GM12878 (cell line): Measurements from ENCODE around the gene LAIR1. TPM values are rescaled to one million over a fixed set of nuclear protein-coding genes. Genes with fewer than 3 reads are reported as not detected.

Experiments
- ATAC-seq: fragments of 200-7000 bp; cut with Tn5 transposase; 3 replicates; pipeline ENCODE4 v1.9.1; 2020; ENCODE audit warnings: mild to moderate bottlenecking, moderate library complexity
- BruUV-seq: library from RNA; stranded (reverse); fragments of 400-500 nt; replicated peaks from 2 replicates; lab custom pipeline; 2021; lab: Mats Ljungman, UMichigan
- CTCF ChIA-PET: fragments of 300-600 bp; sonication (Branson Sonifier 250); formaldehyde crosslinking; extraction: SDS; loops from one replicate; lab custom pipeline; 2021; ENCODE audit warnings: inconsistent platforms; lab: Yijun Ruan, JAX
- POLR2A ChIA-PET: fragments of 350-600 bp; formaldehyde crosslinking; extraction: SDS; loops from one replicate; lab custom pipeline; 2021; ENCODE audit warnings: inconsistent platforms; lab: Charles Lee
- RAD21 ChIA-PET: fragments of 300-600 bp; sonication (Branson Sonifier 250); formaldehyde crosslinking; loops from one replicate; lab custom pipeline; 2023; ENCODE audit warnings: antibody characterized with exemption; ENCODE audit not compliant: unreplicated experiment; lab: Charles Lee
- SMC1A ChIA-PET: fragments of 300-600 bp; sonication (Branson Sonifier 250); formaldehyde crosslinking; loops from one replicate; lab custom pipeline; 2023; ENCODE audit not compliant: unreplicated experiment, uncharacterized antibody; lab: Charles Lee
- DNase-seq: peaks from one replicate; pipeline ENCODE4 v3.0.0-alpha.2; 2011; ENCODE audit warnings: low read depth, low spot score
- FAIRE-seq: peaks from 3 replicates; lab custom pipeline; 2011; peaks lifted over from hg19 to GRCh38; lab: Jason Lieb, UNC
- H2AFZ ChIP-seq: 2 replicates; pipeline ENCODE4 v1.6.0; 2011; ENCODE audit warnings: low read depth, low read length, control low read depth; ENCODE audit not compliant: control insufficient read depth
- H3K27ac ChIP-seq: 2 replicates; pipeline ENCODE4 v1.5.1; 2011; ENCODE audit warnings: control low read depth; ENCODE audit not compliant: control insufficient read depth, insufficient read depth
- H3K27me3 ChIP-seq, 2 experiments: replicated peaks in 1 of 2; 2 replicates each; pipeline versions ENCODE4 v1.6.0 to v1.6.1; 2011; ENCODE audit warnings: low read length in 1 of 2; ENCODE audit not compliant: control insufficient read depth in 2 of 2, insufficient read depth in 2 of 2
- H3K36me3 ChIP-seq, 2 experiments: 2 replicates each; pipeline ENCODE4 v1.5.1; 2011; ENCODE audit warnings: low read length in 1 of 2; ENCODE audit not compliant: control insufficient read depth in 2 of 2, insufficient read depth in 2 of 2
- H3K4me1 ChIP-seq: 2 replicates; pipeline ENCODE4 v1.6.1; 2011; ENCODE audit warnings: mild to moderate bottlenecking, low read length, moderate library complexity, mixed read lengths; ENCODE audit not compliant: control insufficient read depth, insufficient read depth
- H3K4me2 ChIP-seq: 2 replicates; pipeline ENCODE4 v1.6.0; 2011; ENCODE audit warnings: control low read depth; ENCODE audit not compliant: control insufficient read depth, insufficient read depth
- H3K4me3 ChIP-seq: fragments of 200-600 bp; sonication (generic); 2 replicates; pipeline ENCODE4 v1.5.1; 2016
- H3K79me2 ChIP-seq: 2 replicates; pipeline ENCODE4 v1.6.0; 2011; ENCODE audit warnings: low read length; ENCODE audit not compliant: control insufficient read depth, insufficient read depth
- H3K9ac ChIP-seq: 2 replicates; pipeline ENCODE4 v1.8.0; 2011; ENCODE audit warnings: low read length, control low read depth, mixed read lengths; ENCODE audit not compliant: control insufficient read depth, insufficient read depth
- H3K9me3 ChIP-seq: replicated peaks from 3 replicates; pipeline ENCODE4 v1.5.1; 2011; ENCODE audit warnings: mild to moderate bottlenecking, low read length; ENCODE audit not compliant: control insufficient read depth, insufficient read depth
- H4K20me1 ChIP-seq: 2 replicates; pipeline ENCODE4 v1.6.0; 2011; ENCODE audit not compliant: control insufficient read depth, insufficient read depth
- BCL11A ChIP-seq: IDR thresholded peaks from 2 replicates; pipeline ENCODE4 v1.6.1; 2011; ENCODE audit warnings: low read depth, low read length
- BHLHE40 ChIP-seq, 2 experiments: fragments of 450-650 bp in 1 of 2; IDR thresholded peaks; 2 replicates each; pipeline ENCODE4 v1.6.1; 2011 to 2017; ENCODE audit warnings: low read depth in 2 of 2, borderline replicate concordance in 1 of 2, improper control_type of control experiment in 1 of 2, low read length in 1 of 2, mild to moderate bottlenecking in 1 of 2
- CREB1 ChIP-seq: IDR thresholded peaks from 2 replicates; pipeline ENCODE4 v1.6.1; 2012; ENCODE audit warnings: low read depth, mild to moderate bottlenecking, inconsistent platforms
- EED ChIP-seq: sonication (generic); IDR thresholded peaks from 2 replicates; pipeline ENCODE4 v1.6.1; 2016; ENCODE audit warnings: antibody characterized with exemption, low read depth
- EGR1 ChIP-seq, 2 experiments: IDR thresholded peaks; 1 replicate in 1 of 2; 2 replicates in 1 of 2; pipeline ENCODE4 v1.6.1; 2011 to 2012; ENCODE audit warnings: low read depth in 2 of 2, low read length in 2 of 2, borderline replicate concordance in 1 of 2, mild to moderate bottlenecking in 1 of 2, moderate library complexity in 1 of 2
- IKZF1 ChIP-seq: fragments of 450-650 bp; conservative IDR thresholded peaks from 2 replicates; pipeline ENCODE4 v1.6.1; 2017; ENCODE audit warnings: antibody characterized with exemption, mild to moderate bottlenecking
- MLLT1 ChIP-seq: fragments of 450-650 bp; IDR thresholded peaks from 2 replicates; pipeline ENCODE4 v1.6.1; 2016; ENCODE audit warnings: mild to moderate bottlenecking
- NFYA ChIP-seq: IDR thresholded peaks from 2 replicates; pipeline ENCODE4 v1.6.1; 2011; ENCODE audit warnings: low read depth, mild to moderate bottlenecking, low read length, improper control_type of control experiment, borderline replicate concordance
- NR2F1 ChIP-seq: fragments of 450-650 bp; conservative IDR thresholded peaks from 2 replicates; pipeline ENCODE4 v1.6.1; 2017; ENCODE audit warnings: mild to moderate bottlenecking
- PBX3 ChIP-seq: IDR thresholded peaks from 2 replicates; pipeline ENCODE4 v1.6.1; 2011; ENCODE audit warnings: mild to moderate bottlenecking, low read depth, low read length, moderate library complexity; ENCODE audit not compliant: insufficient replicate concordance
- SIX5 ChIP-seq: IDR thresholded peaks from 2 replicates; pipeline ENCODE4 v1.6.1; 2011; ENCODE audit warnings: mild to moderate bottlenecking, low read depth, low read length, moderate library complexity; ENCODE audit not compliant: severe bottlenecking
- SPI1 ChIP-seq: IDR thresholded peaks from 2 replicates; pipeline ENCODE4 v1.6.1; 2011; ENCODE audit warnings: low read depth, mild to moderate bottlenecking, low read length, moderate library complexity, borderline replicate concordance; ENCODE audit not compliant: insufficient read depth
- ZNF217 ChIP-seq: fragments of 450-650 bp; IDR thresholded peaks from 2 replicates; pipeline ENCODE4 v1.6.1; 2017; ENCODE audit warnings: antibody characterized with exemption, mild to moderate bottlenecking
- WGBS: methylation state at CpG from one replicate; pipeline ENCODE4 v1.1.6; 2016; ENCODE audit warnings: low lambda C conversion rate; ENCODE audit not compliant: insufficient replicate concordance, insufficient coverage; ENCODE audit errors: missing lambda C conversion rate; 5-methylcytosine and 5-hydroxymethylcytosine counted together
- in situ Hi-C: fragments of 300-500 bp; cut with MboI; formaldehyde crosslinking; loops from 9 replicates; pipeline ENCODE4 v1.14.3; 2018; ENCODE audit warnings: mixed read lengths
- intact Hi-C: fragments of 100-400 bp; cut with micrococcal nuclease; formaldehyde crosslinking; loops from one replicate; pipeline ENCODE4 v1.14.2; 2022; ENCODE audit not compliant: unreplicated experiment
- polyA plus RNA-seq, 11 experiments: library from polyadenylated mRNA; depleted of rRNA in 4 of 11; unstranded in 6 of 11; stranded (reverse) in 5 of 11; fragments of >200 nt; fragmentation: Nextera tagmentation in 4 of 11; fragmentation: Illumina TruSeq in 1 of 11; extraction: Ambion mirVana in 4 of 11; extraction: Trizol in 1 of 11; gene quantifications; 1 replicate in 1 of 11; 2 replicates in 10 of 11; pipeline versions ENCODE4 v1.2.1 to v1.2.3, GENCODE V29; 2011 to 2016; ENCODE audit warnings: inconsistent platforms in 2 of 11, missing spikeins in 2 of 11, low read depth in 1 of 11
- total RNA-seq, 4 experiments: library from RNA; depleted of rRNA in 3 of 4; stranded (reverse); fragments of >200 nt in 3 of 4; fragmentation: Illumina TruSeq in 1 of 4; extraction: Trizol in 1 of 4; gene quantifications; 2 replicates each; pipeline versions ENCODE4 v1.2.1 to v1.2.3, GENCODE V29; 2013 to 2021
- TF ChIP-seq, protein P1 (sequence below): IDR thresholded peaks from 2 replicates; pipeline ENCODE4 v1.6.1; 2012; ENCODE audit warnings: low read length, inconsistent platforms

Gene LAIR1
- total and polyA plus RNA-seq, 10 of the 15 experiments (the other 5 are each of a cell fraction or from before 2014, with no cell fraction given): 8.6 to 58.2 (median 35.3) TPM

DNA sequence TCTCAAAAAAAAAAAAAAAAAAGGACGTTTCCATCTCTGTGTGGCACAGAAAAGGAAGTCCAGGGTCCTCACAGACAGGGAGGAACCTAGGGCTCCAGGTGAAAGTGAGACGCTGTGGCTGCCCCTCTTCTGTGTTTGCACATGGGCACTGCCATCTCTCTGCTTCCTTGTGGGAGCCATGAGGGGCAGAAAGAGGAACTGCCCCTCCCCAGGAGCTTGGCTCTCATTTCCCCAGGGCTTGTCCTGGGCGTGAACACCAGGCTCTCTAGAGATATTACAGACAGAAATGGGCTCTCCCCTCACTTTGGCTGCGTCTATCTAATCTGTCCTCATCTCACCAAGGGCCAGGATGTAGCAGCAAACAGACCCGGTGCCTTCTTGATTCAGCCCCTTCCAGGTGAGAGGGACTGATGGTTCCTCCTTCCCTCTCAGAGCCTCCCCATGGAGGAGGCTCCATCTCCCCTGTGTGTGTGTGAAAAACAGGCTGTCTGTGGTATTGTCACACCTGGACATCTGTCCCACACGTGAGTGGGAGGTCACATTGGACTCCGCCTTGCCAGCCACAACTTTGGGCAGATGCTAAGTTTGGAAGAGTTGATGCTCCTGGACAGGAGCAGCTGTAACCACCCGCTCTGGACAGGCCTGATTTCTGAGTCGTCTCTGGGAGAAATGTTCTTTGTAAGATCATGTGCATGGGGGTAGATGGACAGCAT lies 24.9 kb downstream of the LAIR1 start:
- Histone ChIP-seq H3K79me2 (no peaks in the 10 kb centered on the region), H4K20me1 (no peaks in the 10 kb centered on the region), H2AFZ (no peak overlapping the region), H3K9me3 (no peaks in the 10 kb centered on the region), H3K4me3 (no peak overlapping the region), H3K9ac (no peak overlapping the region), H3K27ac (no peak overlapping the region), H3K4me2 (no peak overlapping the region), H3K4me1 (no peaks in the 10 kb centered on the region), H3K27me3 (0 out of 4 replicates have a peak, but pooled peaks cover 0 to 2% of the 10 kb centered on the region in 2 experiments), H3K36me3 (no peaks in the 10 kb centered on the region)
- in situ Hi-C loops (no loop called here), intact Hi-C loops (no loop called here)
- ChIA-PET CTCF (interaction anchor here (0.6 to 1.5 kb wide), 6 partner anchors 12 to 653 kb away, joined by 3 to 15 read pairs (median 4); no protein-coding TSS in a partner anchor), RAD21 (interaction anchor here (0.9 kb wide), 1 partner anchor 14 kb away, joined by 4 read pairs; no protein-coding TSS in a partner anchor), POLR2A (no interaction called here), SMC1A (interaction anchor here (0.9 kb wide), 2 partner anchors 11 to 15 kb away, joined by 3 to 4 read pairs; no protein-coding TSS in a partner anchor)
- DNase-seq (no peak), ATAC-seq (peak; percentile 71), FAIRE-seq (no peak)
- no TSS peak for BruUV-seq
- WGBS: 11% methylated on average over 8 of the region's 9 CpGs
- TF ChIP-seq IKZF1 (peak; percentile 38; the same call in 1 of the 2 replicates), NR2F1 (no peak), MLLT1 (no peak), PBX3 (no peak), SPI1 (peak; percentile 83), NFYA (no peak), EED (peak; percentile 55), BCL11A (no peak), CREB1 (no peak), ZNF217 (no peak), EGR1 (IDR thresholded peaks at IDR 0.05; ENCODE audit: borderline replicate concordance in 1 of 2, low read depth in 2 of 2, low read length in 2 of 2) (no peak), SIX5 (no peak), BHLHE40 (IDR thresholded peaks at IDR 0.05; ENCODE audit: borderline replicate concordance in 1 of 2, low read depth in 2 of 2, low read length in 1 of 2) (peak; percentile 23 to 80; a peak in 2 of 4 replicates)
- TF ChIP-seq, protein P1, sequence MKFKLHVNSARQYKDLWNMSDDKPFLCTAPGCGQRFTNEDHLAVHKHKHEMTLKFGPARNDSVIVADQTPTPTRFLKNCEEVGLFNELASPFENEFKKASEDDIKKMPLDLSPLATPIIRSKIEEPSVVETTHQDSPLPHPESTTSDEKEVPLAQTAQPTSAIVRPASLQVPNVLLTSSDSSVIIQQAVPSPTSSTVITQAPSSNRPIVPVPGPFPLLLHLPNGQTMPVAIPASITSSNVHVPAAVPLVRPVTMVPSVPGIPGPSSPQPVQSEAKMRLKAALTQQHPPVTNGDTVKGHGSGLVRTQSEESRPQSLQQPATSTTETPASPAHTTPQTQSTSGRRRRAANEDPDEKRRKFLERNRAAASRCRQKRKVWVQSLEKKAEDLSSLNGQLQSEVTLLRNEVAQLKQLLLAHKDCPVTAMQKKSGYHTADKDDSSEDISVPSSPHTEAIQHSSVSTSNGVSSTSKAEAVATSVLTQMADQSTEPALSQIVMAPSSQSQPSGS: no peak
